HepG2 (cell line): ENCODE results near the gene ARFGEF3. TPM values are rescaled to one million over a fixed set of nuclear protein-coding genes. Genes with fewer than 3 reads are reported as not detected.

Experiments used
- ATAC-seq: fragments of 200-7000 bp; cut with Tn5 transposase; 3 replicates; pipeline ENCODE4 v1.9.1; 2020; ENCODE audit warnings: mild to moderate bottlenecking, moderate library complexity
- BruUV-seq: library from RNA; stranded (reverse); fragments of 400-500 nt; replicated peaks from 2 replicates; lab custom pipeline; 2021; lab: Mats Ljungman, UMichigan
- CTCF ChIA-PET: fragments of 300-600 bp; formaldehyde crosslinking; extraction: SDS; loops from one replicate; lab custom pipeline; 2021; ENCODE audit warnings: low total read pairs, inconsistent platforms, low intra/inter-chr PET ratio; lab: Yijun Ruan, JAX
- POLR2A ChIA-PET: fragments of 350-600 bp; sonication (Branson Sonifier 250); formaldehyde crosslinking; loops from one replicate; lab custom pipeline; 2020; ENCODE audit warnings: antibody characterized with exemption, inconsistent platforms; lab: Yijun Ruan, JAX
- DNase-seq: peaks from one replicate; pipeline ENCODE4 v3.0.0-alpha.2; 2015; ENCODE audit warnings: low spot score
- FAIRE-seq: peaks from 3 replicates; lab custom pipeline; 2011; peaks lifted over from hg19 to GRCh38; lab: Jason Lieb, UNC
- H2AFZ ChIP-seq: one replicate; pipeline ENCODE4 v1.6.1; 2011; ENCODE audit warnings: low read length, inconsistent platforms
- H3K27ac ChIP-seq: fragments of 300-600 bp; 3 replicates; pipeline ENCODE4 v1.8.0; 2011; ENCODE audit warnings: mixed run types, mild to moderate bottlenecking, mixed read lengths, low read length, inconsistent platforms; ENCODE audit not compliant: insufficient read depth; ENCODE audit errors: extremely low read length
- H3K27me3 ChIP-seq, 2 experiments: fragments of 200-600 bp in 1 of 2; 2 replicates in 1 of 2; 3 replicates in 1 of 2; pipeline versions ENCODE4 v1.6.0 to v1.8.0; 2011; ENCODE audit warnings: low read length in 2 of 2, mild to moderate bottlenecking in 2 of 2, moderate library complexity in 2 of 2, inconsistent platforms in 1 of 2; ENCODE audit not compliant: insufficient read depth in 2 of 2, control insufficient read depth in 1 of 2
- H3K36me3 ChIP-seq, 2 experiments: fragments of 200-600 bp in 1 of 2; replicated peaks in 1 of 2; 2 replicates in 1 of 2; 3 replicates in 1 of 2; pipeline versions ENCODE4 v1.5.1 to v1.8.0; 2011; ENCODE audit warnings: low read length in 2 of 2, inconsistent platforms in 1 of 2; ENCODE audit not compliant: insufficient read depth in 2 of 2, control insufficient read depth in 1 of 2
- H3K4me1 ChIP-seq: 2 replicates; pipeline ENCODE4 v1.5.1; 2012; ENCODE audit warnings: low read length, inconsistent platforms; ENCODE audit not compliant: insufficient read depth
- H3K4me2 ChIP-seq: 2 replicates; pipeline ENCODE4 v1.6.0; 2011; ENCODE audit warnings: low read depth, low read length, inconsistent platforms
- H3K4me3 ChIP-seq, 3 experiments: fragments of 200-600 bp in 1 of 3; sonication (generic), shearing (Covaris generic) in 1 of 3; replicated peaks in 1 of 3; 2 replicates each; pipeline ENCODE4 v1.5.1; 2011 to 2016; ENCODE audit warnings: low read length in 3 of 3, inconsistent platforms in 2 of 3, low read depth in 2 of 3, mild to moderate bottlenecking in 2 of 3, control low read depth in 1 of 3, mixed read lengths in 1 of 3; ENCODE audit not compliant: insufficient read depth in 1 of 3
- H3K79me2 ChIP-seq: one replicate; pipeline ENCODE4 v1.6.1; 2011; ENCODE audit warnings: low read length, inconsistent platforms; ENCODE audit not compliant: insufficient read depth
- H3K9ac ChIP-seq: 2 replicates; pipeline ENCODE4 v1.6.0; 2011; ENCODE audit warnings: mild to moderate bottlenecking, low read depth, low read length, inconsistent platforms; ENCODE audit not compliant: insufficient read depth
- H3K9me3 ChIP-seq: 2 replicates; pipeline ENCODE4 v1.5.1; 2012; ENCODE audit warnings: mild to moderate bottlenecking, low read length
- H4K20me1 ChIP-seq: 2 replicates; pipeline ENCODE4 v1.6.0; 2011; ENCODE audit warnings: inconsistent platforms, mild to moderate bottlenecking, low read length, moderate library complexity; ENCODE audit not compliant: insufficient read depth
- CEBPG ChIP-seq: IDR thresholded peaks from 2 replicates; pipeline ENCODE4 v1.6.1; 2016
- NBN ChIP-seq: fragments of 450-650 bp; conservative IDR thresholded peaks from 2 replicates; pipeline ENCODE4 v1.6.1; 2017
- NFYB ChIP-seq: sonication (generic); formaldehyde crosslinking; IDR thresholded peaks from 2 replicates; pipeline ENCODE4 v1.4.0; 2020; ENCODE audit warnings: missing genetic modification reagents
- ZNF446 ChIP-seq: sonication (generic); formaldehyde crosslinking; IDR thresholded peaks from 2 replicates; pipeline ENCODE4 v1.5.0; 2020; ENCODE audit warnings: mild to moderate bottlenecking, missing genetic modification reagents
- WGBS: methylation state at CpG from one replicate; pipeline ENCODE4 v1.1.6; 2017; ENCODE audit warnings: low lambda C conversion rate; 5-methylcytosine and 5-hydroxymethylcytosine counted together
- in situ Hi-C: cut with HindIII; loops from 2 replicates; pipeline ENCODE4 v1.10.0; 2017; ENCODE audit warnings: low pct_unique_long_range_greater_than_20kb; ENCODE audit not compliant: extremely low pct_ligation_motif_present
- intact Hi-C: fragments of 100-400 bp; cut with micrococcal nuclease; formaldehyde crosslinking; loops from one replicate; pipeline ENCODE4 v1.10.0; 2022; ENCODE audit not compliant: unreplicated experiment
- polyA plus RNA-seq, 8 experiments: library from polyadenylated mRNA; depleted of rRNA in 3 of 8; stranded (reverse) in 7 of 8; unstranded in 1 of 8; fragments of >200 nt; fragmentation: Illumina TruSeq in 4 of 8; extraction: Trizol in 4 of 8; gene quantifications; 2 replicates each; pipeline versions ENCODE4 v1.2.1 to v1.2.3, GENCODE V29; 2011 to 2016; ENCODE audit warnings: low read depth in 4 of 8, missing spikeins in 1 of 8, mixed read lengths in 1 of 8; ENCODE audit not compliant: insufficient read depth in 1 of 8
- total RNA-seq, 5 experiments: library from RNA; depleted of rRNA; stranded (reverse); fragments of >200 nt; fragmentation: Illumina TruSeq; extraction: Trizol; gene quantifications; 2 replicates each; pipeline ENCODE4 v1.2.3, GENCODE V29; 2016; ENCODE audit warnings: low read depth in 1 of 5
- TF ChIP-seq, protein P1 (sequence below): sonication (generic); formaldehyde crosslinking; IDR thresholded peaks from 2 replicates; pipeline ENCODE4 v1.4.0; 2020; ENCODE audit warnings: missing genetic modification reagents
- TF ChIP-seq, protein P2 (sequence below), 2 experiments: fragments of 450-650 bp in 1 of 2; sonication (generic) in 1 of 2; formaldehyde crosslinking in 1 of 2; IDR thresholded peaks; 2 replicates each; pipeline versions ENCODE4 v1.6.1 to v1.8.0; 2016 to 2022; ENCODE audit warnings: antibody characterized with exemption in 1 of 2, mild to moderate bottlenecking in 1 of 2, missing genetic modification reagents in 1 of 2
- TF ChIP-seq, protein P3 (sequence below): sonication (generic); formaldehyde crosslinking; IDR thresholded peaks from 2 replicates; pipeline ENCODE4 v1.4.0; 2020; ENCODE audit warnings: missing genetic modification reagents

ARFGEF3 gene
- total and polyA plus RNA-seq, 2 of the 13 experiments (the other 11 are each of a cell fraction or from before 2014, with no cell fraction given) = 0.60 to 2.6 TPM

DNA sequence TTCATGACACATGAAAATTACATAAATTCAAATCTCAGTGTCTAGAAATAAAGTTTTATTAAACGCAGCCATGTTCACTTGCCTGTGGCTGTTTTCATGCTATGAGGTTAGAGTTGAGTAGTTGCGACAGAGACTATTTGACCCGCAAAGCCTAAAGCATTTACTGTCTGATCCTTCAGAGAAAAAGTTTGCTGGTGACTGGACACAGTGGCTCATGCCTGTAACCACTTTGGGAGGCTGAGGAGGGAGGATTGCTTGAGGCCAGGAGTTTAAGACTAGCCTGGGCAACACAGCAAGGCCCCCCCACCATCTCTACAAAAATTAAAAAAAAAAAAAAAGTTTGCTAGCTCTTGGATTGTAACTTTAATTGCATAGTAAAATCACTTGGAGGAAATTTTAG lies 225.2 kb downstream of the ARFGEF3 start:
- WGBS = 10% methylated on average over 3 of the region's 3 CpGs
- DNase-seq (no peak), ATAC-seq (0 out of 3 replicates have a peak, but pooled peaks have one; percentile 12), FAIRE-seq (no peak)
- in situ Hi-C loops = no loop called here
- Histone ChIP-seq H2AFZ (no peak overlapping the region), H3K79me2 (no peaks in the 10 kb centered on the region), H3K36me3 (no peaks in the 10 kb centered on the region), H3K27ac (no peak overlapping the region), H3K9ac (no peak overlapping the region), H3K4me2 (0 out of 2 replicates have a peak overlapping the region, but pooled peaks have one; percentile 33), H3K4me1 (peaks cover 27% of the 10 kb centered on the region), H4K20me1 (no peaks in the 10 kb centered on the region), H3K4me3 (no peak overlapping the region), H3K9me3 (no peaks in the 10 kb centered on the region), H3K27me3 (peaks cover 0 to 11% of the 10 kb centered on the region in 2 experiments; a peak in 4 of 5 replicates)
- BruUV-seq = no TSS peak
- POLR2A ChIA-PET = no interaction called here
- CTCF ChIA-PET = no interaction called here
- intact Hi-C loops = no loop called here
- no peak for TF ChIP-seq NFYB (CRISPR knock-in tag)
- TF ChIP-seq, protein P1, sequence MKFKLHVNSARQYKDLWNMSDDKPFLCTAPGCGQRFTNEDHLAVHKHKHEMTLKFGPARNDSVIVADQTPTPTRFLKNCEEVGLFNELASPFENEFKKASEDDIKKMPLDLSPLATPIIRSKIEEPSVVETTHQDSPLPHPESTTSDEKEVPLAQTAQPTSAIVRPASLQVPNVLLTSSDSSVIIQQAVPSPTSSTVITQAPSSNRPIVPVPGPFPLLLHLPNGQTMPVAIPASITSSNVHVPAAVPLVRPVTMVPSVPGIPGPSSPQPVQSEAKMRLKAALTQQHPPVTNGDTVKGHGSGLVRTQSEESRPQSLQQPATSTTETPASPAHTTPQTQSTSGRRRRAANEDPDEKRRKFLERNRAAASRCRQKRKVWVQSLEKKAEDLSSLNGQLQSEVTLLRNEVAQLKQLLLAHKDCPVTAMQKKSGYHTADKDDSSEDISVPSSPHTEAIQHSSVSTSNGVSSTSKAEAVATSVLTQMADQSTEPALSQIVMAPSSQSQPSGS (CRISPR knock-in tag) = no peak
- no peak for TF ChIP-seq ZNF446 (CRISPR knock-in tag)
- TF ChIP-seq, protein P2, sequence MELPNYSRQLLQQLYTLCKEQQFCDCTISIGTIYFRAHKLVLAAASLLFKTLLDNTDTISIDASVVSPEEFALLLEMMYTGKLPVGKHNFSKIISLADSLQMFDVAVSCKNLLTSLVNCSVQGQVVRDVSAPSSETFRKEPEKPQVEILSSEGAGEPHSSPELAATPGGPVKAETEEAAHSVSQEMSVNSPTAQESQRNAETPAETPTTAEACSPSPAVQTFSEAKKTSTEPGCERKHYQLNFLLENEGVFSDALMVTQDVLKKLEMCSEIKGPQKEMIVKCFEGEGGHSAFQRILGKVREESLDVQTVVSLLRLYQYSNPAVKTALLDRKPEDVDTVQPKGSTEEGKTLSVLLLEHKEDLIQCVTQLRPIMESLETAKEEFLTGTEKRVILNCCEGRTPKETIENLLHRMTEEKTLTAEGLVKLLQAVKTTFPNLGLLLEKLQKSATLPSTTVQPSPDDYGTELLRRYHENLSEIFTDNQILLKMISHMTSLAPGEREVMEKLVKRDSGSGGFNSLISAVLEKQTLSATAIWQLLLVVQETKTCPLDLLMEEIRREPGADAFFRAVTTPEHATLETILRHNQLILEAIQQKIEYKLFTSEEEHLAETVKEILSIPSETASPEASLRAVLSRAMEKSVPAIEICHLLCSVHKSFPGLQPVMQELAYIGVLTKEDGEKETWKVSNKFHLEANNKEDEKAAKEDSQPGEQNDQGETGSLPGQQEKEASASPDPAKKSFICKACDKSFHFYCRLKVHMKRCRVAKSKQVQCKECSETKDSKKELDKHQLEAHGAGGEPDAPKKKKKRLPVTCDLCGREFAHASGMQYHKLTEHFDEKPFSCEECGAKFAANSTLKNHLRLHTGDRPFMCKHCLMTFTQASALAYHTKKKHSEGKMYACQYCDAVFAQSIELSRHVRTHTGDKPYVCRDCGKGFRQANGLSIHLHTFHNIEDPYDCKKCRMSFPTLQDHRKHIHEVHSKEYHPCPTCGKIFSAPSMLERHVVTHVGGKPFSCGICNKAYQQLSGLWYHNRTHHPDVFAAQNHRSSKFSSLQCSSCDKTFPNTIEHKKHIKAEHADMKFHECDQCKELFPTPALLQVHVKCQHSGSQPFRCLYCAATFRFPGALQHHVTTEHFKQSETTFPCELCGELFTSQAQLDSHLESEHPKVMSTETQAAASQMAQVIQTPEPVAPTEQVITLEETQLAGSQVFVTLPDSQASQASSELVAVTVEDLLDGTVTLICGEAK (IDR thresholded peaks at IDR 0.05) = no peak
- TF ChIP-seq, protein P2 (CRISPR knock-in tag; IDR thresholded peaks at IDR 0.05) = peak; percentile 46; the same call in 1 of the 2 replicates
- TF ChIP-seq, protein P3, sequence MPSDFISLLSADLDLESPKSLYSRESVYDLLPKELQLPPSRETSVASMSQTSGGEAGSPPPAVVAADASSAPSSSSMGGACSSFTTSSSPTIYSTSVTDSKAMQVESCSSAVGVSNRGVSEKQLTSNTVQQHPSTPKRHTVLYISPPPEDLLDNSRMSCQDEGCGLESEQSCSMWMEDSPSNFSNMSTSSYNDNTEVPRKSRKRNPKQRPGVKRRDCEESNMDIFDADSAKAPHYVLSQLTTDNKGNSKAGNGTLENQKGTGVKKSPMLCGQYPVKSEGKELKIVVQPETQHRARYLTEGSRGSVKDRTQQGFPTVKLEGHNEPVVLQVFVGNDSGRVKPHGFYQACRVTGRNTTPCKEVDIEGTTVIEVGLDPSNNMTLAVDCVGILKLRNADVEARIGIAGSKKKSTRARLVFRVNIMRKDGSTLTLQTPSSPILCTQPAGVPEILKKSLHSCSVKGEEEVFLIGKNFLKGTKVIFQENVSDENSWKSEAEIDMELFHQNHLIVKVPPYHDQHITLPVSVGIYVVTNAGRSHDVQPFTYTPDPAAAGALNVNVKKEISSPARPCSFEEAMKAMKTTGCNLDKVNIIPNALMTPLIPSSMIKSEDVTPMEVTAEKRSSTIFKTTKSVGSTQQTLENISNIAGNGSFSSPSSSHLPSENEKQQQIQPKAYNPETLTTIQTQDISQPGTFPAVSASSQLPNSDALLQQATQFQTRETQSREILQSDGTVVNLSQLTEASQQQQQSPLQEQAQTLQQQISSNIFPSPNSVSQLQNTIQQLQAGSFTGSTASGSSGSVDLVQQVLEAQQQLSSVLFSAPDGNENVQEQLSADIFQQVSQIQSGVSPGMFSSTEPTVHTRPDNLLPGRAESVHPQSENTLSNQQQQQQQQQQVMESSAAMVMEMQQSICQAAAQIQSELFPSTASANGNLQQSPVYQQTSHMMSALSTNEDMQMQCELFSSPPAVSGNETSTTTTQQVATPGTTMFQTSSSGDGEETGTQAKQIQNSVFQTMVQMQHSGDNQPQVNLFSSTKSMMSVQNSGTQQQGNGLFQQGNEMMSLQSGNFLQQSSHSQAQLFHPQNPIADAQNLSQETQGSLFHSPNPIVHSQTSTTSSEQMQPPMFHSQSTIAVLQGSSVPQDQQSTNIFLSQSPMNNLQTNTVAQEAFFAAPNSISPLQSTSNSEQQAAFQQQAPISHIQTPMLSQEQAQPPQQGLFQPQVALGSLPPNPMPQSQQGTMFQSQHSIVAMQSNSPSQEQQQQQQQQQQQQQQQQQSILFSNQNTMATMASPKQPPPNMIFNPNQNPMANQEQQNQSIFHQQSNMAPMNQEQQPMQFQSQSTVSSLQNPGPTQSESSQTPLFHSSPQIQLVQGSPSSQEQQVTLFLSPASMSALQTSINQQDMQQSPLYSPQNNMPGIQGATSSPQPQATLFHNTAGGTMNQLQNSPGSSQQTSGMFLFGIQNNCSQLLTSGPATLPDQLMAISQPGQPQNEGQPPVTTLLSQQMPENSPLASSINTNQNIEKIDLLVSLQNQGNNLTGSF (CRISPR knock-in tag) = no peak
- no peak for TF ChIP-seq NBN
- 0 out of 2 replicates have a peak, but pooled peaks have one; percentile 20 for TF ChIP-seq CEBPG (CRISPR knock-in tag)
